Activated naive CD4-positive, alpha-beta T cell treated with anti-CD3 and anti-CD28 coated beads, Interleukin-2, amount 50 U/mL, for 24 hours (primary cell): ENCODE data around the gene ABCB8.
A peak's percentile ranks its signal among the peaks of the same experiment; 100 is the strongest.
"Not testable (repeated sequence)": the region's sequence is repeated elsewhere in the genome, so short reads cannot be mapped to it uniquely, and the experiment has no call there.

Experiments used
- H3K27ac Mint-ChIP-seq: one replicate; pipeline ENCODE4 v1.8.0; 2021; ENCODE audit warnings: mild to moderate bottlenecking, mixed read lengths
- H3K27me3 Mint-ChIP-seq: one replicate; pipeline ENCODE4 v1.8.0; 2021; ENCODE audit warnings: mixed read lengths
- H3K36me3 Mint-ChIP-seq: one replicate; pipeline ENCODE4 v1.8.0; 2021; ENCODE audit warnings: mixed read lengths
- H3K4me1 Mint-ChIP-seq: one replicate; pipeline ENCODE4 v1.8.0; 2021; ENCODE audit warnings: mixed read lengths
- H3K4me3 Mint-ChIP-seq: one replicate; pipeline ENCODE4 v1.8.0; 2021; ENCODE audit warnings: mild to moderate bottlenecking, mixed read lengths
- H3K9me3 Mint-ChIP-seq: one replicate; pipeline ENCODE4 v1.8.0; 2021; ENCODE audit warnings: mixed read lengths

Gene ABCB8

GRCh38 chr7:151034312-151035025 is 6.2 kb downstream of the ABCB8 start:
- H3K9me3 Mint-ChIP-seq, result no peaks in the 10 kb centered on the region

DNA sequence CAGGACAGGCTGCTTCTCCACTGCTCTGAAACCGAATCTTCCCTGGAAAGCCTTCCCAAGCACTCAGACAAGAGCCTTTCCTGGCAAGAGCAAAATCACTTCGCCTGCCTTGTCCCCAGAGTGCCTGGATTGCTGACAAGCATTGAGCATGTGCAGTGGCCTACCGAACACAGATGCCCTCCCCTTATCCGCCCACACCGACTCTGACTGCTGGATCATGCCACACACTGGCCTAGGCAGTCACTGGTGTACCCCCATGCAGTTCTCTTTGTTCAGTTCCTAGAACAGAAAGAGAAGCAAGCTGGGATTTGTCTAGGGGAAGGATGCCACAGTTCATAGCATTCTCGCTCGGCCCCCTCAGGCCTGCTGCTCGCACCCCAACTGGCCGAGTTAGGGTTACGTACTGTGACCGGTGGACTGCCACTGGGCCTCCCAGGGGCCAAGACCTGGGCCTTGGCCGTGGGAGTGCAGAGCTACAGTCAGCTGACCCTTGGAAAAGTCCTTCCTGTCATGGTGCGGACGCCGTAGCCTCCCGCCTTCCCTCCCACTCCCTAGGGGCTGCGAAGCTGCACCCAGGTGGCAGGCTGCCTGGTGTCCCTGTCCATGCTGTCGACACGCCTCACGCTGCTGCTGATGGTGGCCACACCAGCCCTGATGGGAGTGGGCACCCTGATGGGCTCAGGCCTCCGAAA is 6.9 kb downstream of the ABCB8 start:
- H3K4me1 Mint-ChIP-seq, result peaks cover 28% of the 10 kb centered on the region
- H3K27me3 Mint-ChIP-seq, result no peaks in the 10 kb centered on the region
- no peaks in the 10 kb centered on the region for H3K9me3 Mint-ChIP-seq
- H3K36me3 Mint-ChIP-seq, result peaks cover 4% of the 10 kb centered on the region
- no peak overlapping the region for H3K4me3 Mint-ChIP-seq
- H3K27ac Mint-ChIP-seq, result no peak overlapping the region

More at GRCh38 chr7:151034312-151035025, 6.2 kb downstream of the ABCB8 start:
- Mint-ChIP-seq H3K27ac (no peak overlapping the region), H3K27me3 (no peaks in the 10 kb centered on the region), H3K4me3 (no peak overlapping the region), H3K36me3 (peaks cover 4% of the 10 kb centered on the region), H3K4me1 (peaks cover 25% of the 10 kb centered on the region)

- Mint-ChIP-seq H3K27me3 (no peaks in the 10 kb centered on the region), H3K4me1 (peaks cover 28% of the 10 kb centered on the region), H3K4me3 (no peak overlapping the region), H3K36me3 (peaks cover 4% of the 10 kb centered on the region), H3K27ac (no peak overlapping the region), H3K9me3 (no peaks in the 10 kb centered on the region)
These were observed 7.7 kb downstream of the ABCB8 start for GRCh38 chr7:151035902-151036301.

GRCh38 chr7:151038951-151039849 is 10.9 kb downstream of the ABCB8 start:
- Mint-ChIP-seq H3K4me1 (peaks cover 17% of the 10 kb centered on the region), H3K4me3 (peak overlapping the region; percentile 30), H3K27ac (peak overlapping the region; percentile 80), H3K9me3 (no peaks in the 10 kb centered on the region), H3K27me3 (no peaks in the 10 kb centered on the region), H3K36me3 (peaks cover 4% of the 10 kb centered on the region)

GRCh38 chr7:151039850-151040548 is 11.7 kb downstream of the ABCB8 start:
- no peak overlapping the region for H3K4me3 Mint-ChIP-seq

GRCh38 chr7:151040616-151041375 is 12.5 kb downstream of the ABCB8 start:
- H3K27me3 Mint-ChIP-seq, result no peaks in the 10 kb centered on the region
- H3K4me3 Mint-ChIP-seq, result no peak overlapping the region
- H3K9me3 Mint-ChIP-seq, result no peaks in the 10 kb centered on the region
- no peak overlapping the region for H3K27ac Mint-ChIP-seq
- peaks cover 4% of the 10 kb centered on the region for H3K36me3 Mint-ChIP-seq
- H3K4me1 Mint-ChIP-seq, result peaks cover 17% of the 10 kb centered on the region

More at GRCh38 chr7:151039850-151040548, 11.7 kb downstream of the ABCB8 start:
- Mint-ChIP-seq H3K27me3 (no peaks in the 10 kb centered on the region), H3K9me3 (no peaks in the 10 kb centered on the region), H3K4me1 (peaks cover 17% of the 10 kb centered on the region), H3K27ac (peak overlapping the region; percentile 30), H3K36me3 (peaks cover 4% of the 10 kb centered on the region)

- not testable (repeated sequence) for H3K27ac Mint-ChIP-seq, H3K9me3 Mint-ChIP-seq, H3K27me3 Mint-ChIP-seq, H3K4me3 Mint-ChIP-seq, H3K36me3 Mint-ChIP-seq
- H3K4me1 Mint-ChIP-seq, result peaks cover 16% of the 10 kb centered on the region
These were observed 15.2 kb downstream of the ABCB8 start for GRCh38 chr7:151043449-151043848.

GRCh38 chr7:151043959-151044358 is 15.7 kb downstream of the ABCB8 start:
- Mint-ChIP-seq H3K4me1 (peaks cover 12% of the 10 kb centered on the region), H3K27ac (no peak overlapping the region), H3K36me3 (peaks cover 2% of the 10 kb centered on the region), H3K27me3 (no peaks in the 10 kb centered on the region), H3K9me3 (no peaks in the 10 kb centered on the region), H3K4me3 (no peak overlapping the region)

GRCh38 chr7:151045262-151045661 is 17.0 kb downstream of the ABCB8 start:
- Mint-ChIP-seq H3K4me1 (no peaks in the 10 kb centered on the region), H3K36me3 (no peaks in the 10 kb centered on the region), H3K4me3 (no peak overlapping the region), H3K9me3 (no peaks in the 10 kb centered on the region), H3K27me3 (no peaks in the 10 kb centered on the region), H3K27ac (no peak overlapping the region)

- no peaks in the 10 kb centered on the region for H3K36me3 Mint-ChIP-seq
- no peak overlapping the region for H3K4me3 Mint-ChIP-seq
- H3K27ac Mint-ChIP-seq, result no peak overlapping the region
- H3K4me1 Mint-ChIP-seq, result no peaks in the 10 kb centered on the region
- no peaks in the 10 kb centered on the region for H3K9me3 Mint-ChIP-seq
- no peaks in the 10 kb centered on the region for H3K27me3 Mint-ChIP-seq
These were observed 17.7 kb downstream of the ABCB8 start for GRCh38 chr7:151045967-151046366.

DNA sequence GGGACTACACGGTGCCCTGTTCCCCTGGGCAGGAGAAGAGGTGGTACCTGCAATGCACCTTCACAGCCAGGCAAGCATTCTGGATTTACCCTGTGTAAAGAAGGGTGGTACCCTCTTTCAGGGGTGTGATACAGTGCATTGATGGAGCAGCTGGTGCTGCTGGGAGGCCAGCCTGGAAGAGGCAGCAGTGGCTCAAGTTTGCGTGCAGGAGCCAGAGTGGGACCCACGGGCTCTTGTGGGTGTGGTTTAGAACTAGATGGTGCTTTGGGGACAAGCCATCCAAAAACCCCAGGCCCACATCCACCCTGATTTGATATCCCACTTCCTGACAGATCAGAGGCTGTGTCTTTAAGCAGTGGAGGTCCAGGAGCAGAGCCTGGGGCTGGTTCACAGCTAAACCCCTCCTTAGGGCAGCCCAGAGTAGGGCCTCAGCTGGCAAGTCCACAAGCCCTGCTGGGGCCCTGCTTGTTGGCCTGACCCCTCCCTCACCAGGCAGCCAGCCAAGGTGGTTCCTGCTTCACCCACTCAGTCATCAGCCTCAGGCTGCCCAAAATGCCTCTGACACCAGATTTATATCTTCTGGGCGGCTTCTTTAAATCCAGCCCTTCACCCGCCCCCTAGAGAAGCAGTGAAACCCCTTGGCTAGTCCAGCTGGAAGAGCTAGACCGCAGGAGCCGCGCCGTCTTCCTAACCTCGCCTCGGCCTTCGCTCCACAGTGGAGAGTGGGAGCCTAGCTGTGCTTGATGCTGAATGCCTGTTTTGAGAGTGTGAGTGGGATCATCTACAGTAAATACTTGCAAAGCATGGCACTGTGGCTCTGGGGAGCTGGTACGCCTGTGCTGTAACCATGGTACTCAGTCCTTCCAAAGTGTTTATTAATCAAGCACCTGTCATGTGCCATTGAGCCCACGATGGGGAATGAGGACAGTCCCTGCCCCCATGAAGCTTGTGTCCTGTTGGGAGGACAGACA is 18.6 kb downstream of the ABCB8 start:
- Mint-ChIP-seq H3K4me1 (no peaks in the 10 kb centered on the region), H3K9me3 (no peaks in the 10 kb centered on the region), H3K4me3 (no peak overlapping the region), H3K27me3 (no peaks in the 10 kb centered on the region), H3K27ac (peak overlapping the region; percentile 23), H3K36me3 (no peaks in the 10 kb centered on the region)

DNA sequence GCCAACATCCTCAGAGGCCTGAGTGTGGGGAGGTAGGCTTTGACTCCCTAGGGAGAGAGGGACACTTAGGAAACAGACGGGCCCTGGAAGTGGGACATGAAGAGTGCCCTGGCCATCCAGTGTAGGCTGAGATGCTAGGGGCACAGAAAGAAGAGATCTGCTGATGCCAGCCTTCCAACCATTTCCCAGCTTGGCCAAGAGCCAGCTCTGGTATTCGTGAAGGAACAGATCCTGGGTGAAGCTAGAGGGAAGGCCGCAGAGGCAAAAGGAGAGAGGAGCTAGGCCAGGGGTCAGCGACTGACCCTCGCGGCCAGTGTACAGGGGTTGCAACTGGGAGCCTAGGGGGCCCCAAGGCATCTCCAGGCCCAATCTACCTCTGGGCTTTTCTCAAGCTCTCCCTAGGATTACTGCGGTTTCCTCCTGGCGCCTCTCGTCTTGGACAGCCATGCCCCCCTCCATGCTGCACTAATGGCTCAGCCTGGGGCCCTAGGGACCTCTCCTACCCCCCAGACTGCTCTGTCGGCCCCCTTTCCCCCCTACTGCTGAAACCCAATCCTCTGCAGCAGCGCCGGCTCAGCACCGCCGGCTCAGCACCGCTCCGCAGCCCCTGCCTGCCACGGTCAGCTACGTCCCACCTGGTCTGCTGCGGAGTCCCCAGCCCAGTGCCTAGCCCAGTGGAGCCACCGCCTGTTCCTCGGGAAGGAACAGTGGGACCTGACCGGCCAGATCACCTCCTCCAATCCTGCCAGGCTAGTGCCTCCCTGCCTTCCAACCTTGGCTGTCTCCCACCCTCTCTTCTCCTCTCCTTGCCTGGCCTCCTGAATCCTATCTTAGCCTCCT is 19.9 kb downstream of the ABCB8 start, which contains the start of gene ASIC3:
ASIC3 (plus strand) TSS at position 556 of the 840 bp plus-strand sequence. CDS start 355 bp downstream, outside the sequence.
- Mint-ChIP-seq H3K4me1 (peaks cover 9% of the 10 kb centered on the region), H3K4me3 (no peak within 1 kb of the TSS), H3K27ac (no peak within 1 kb of the TSS), H3K36me3 (no peaks in the 10 kb centered on the region), H3K9me3 (no peaks in the 10 kb centered on the region), H3K27me3 (no peaks in the 10 kb centered on the region)

DNA sequence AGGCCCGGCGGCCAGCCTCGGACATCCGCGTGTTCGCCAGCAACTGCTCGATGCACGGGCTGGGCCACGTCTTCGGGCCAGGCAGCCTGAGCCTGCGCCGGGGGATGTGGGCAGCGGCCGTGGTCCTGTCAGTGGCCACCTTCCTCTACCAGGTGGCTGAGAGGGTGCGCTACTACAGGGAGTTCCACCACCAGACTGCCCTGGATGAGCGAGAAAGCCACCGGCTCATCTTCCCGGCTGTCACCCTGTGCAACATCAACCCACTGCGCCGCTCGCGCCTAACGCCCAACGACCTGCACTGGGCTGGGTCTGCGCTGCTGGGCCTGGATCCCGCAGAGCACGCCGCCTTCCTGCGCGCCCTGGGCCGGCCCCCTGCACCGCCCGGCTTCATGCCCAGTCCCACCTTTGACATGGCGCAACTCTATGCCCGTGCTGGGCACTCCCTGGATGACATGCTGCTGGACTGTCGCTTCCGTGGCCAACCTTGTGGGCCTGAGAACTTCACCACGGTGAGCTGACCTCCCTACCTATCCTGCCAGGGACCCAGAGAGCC is 20.7 kb downstream of the ABCB8 start:
- H3K27ac Mint-ChIP-seq, result no peak overlapping the region
- no peaks in the 10 kb centered on the region for H3K27me3 Mint-ChIP-seq
- no peaks in the 10 kb centered on the region for H3K36me3 Mint-ChIP-seq
- H3K4me1 Mint-ChIP-seq, result peaks cover 11% of the 10 kb centered on the region
- H3K9me3 Mint-ChIP-seq, result no peaks in the 10 kb centered on the region
- no peak overlapping the region for H3K4me3 Mint-ChIP-seq
